H9 (cell line): ENCODE results near the gene FRK. TPM values are rescaled to one million over a fixed set of nuclear protein-coding genes. Genes with fewer than 3 reads are reported as not detected.

Experiments
- DNase-seq: peaks from one replicate; pipeline ENCODE4 v3.0.0-alpha.2; 2017
- H2AFZ ChIP-seq: one replicate; pipeline ENCODE4 v1.6.1; 2013; ENCODE audit warnings: mild to moderate bottlenecking, low read length, control low read depth, moderate library complexity
- H2AK5ac ChIP-seq: 2 replicates; pipeline ENCODE4 v1.6.1; 2013; ENCODE audit warnings: low read length, control low read depth, mixed read lengths; ENCODE audit not compliant: insufficient read length
- H2BK120ac ChIP-seq: one replicate; pipeline ENCODE4 v1.6.1; 2013; ENCODE audit warnings: low read depth, mild to moderate bottlenecking, low read length, control low read depth, inconsistent platforms; ENCODE audit not compliant: poor library complexity, severe bottlenecking
- H2BK12ac ChIP-seq: 2 replicates; pipeline ENCODE4 v1.6.1; 2013; ENCODE audit warnings: low read length, control low read depth, mixed read lengths, low read depth; ENCODE audit not compliant: insufficient read length
- H2BK15ac ChIP-seq: 2 replicates; pipeline ENCODE4 v1.6.1; 2013; ENCODE audit warnings: low read depth, low read length, control low read depth
- H2BK20ac ChIP-seq: one replicate; pipeline ENCODE4 v1.6.1; 2013; ENCODE audit warnings: low read depth, mild to moderate bottlenecking, low read length, control low read depth, inconsistent platforms; ENCODE audit not compliant: poor library complexity, severe bottlenecking
- H2BK5ac ChIP-seq: 2 replicates; pipeline ENCODE4 v1.6.1; 2013; ENCODE audit warnings: low read length, control low read depth, mixed read lengths; ENCODE audit not compliant: insufficient read length
- H3K14ac ChIP-seq: 2 replicates; pipeline ENCODE4 v1.6.1; 2013; ENCODE audit warnings: low read length, control low read depth; ENCODE audit not compliant: insufficient read depth
- H3K18ac ChIP-seq: 2 replicates; pipeline ENCODE4 v1.6.1; 2013; ENCODE audit warnings: low read depth, mild to moderate bottlenecking, mixed read lengths, low read length, control low read depth; ENCODE audit not compliant: insufficient read length
- H3K23ac ChIP-seq: 2 replicates; pipeline ENCODE4 v1.6.1; 2013; ENCODE audit warnings: low read length, control low read depth, mixed read lengths, low read depth; ENCODE audit not compliant: insufficient read length
- H3K23me2 ChIP-seq: 2 replicates; pipeline ENCODE4 v1.6.1; 2013; ENCODE audit warnings: low read depth, mild to moderate bottlenecking, mixed read lengths, low read length, control low read depth; ENCODE audit not compliant: insufficient read length, poor library complexity, severe bottlenecking
- H3K27ac ChIP-seq: 2 replicates; pipeline ENCODE4 v1.5.1; 2013; ENCODE audit warnings: low read length, control low read depth, mixed read lengths, low read depth; ENCODE audit not compliant: insufficient read length
- H3K27me3 ChIP-seq: 2 replicates; pipeline ENCODE4 v1.6.1; 2013; ENCODE audit warnings: low read length, control low read depth, inconsistent platforms; ENCODE audit not compliant: insufficient read depth
- H3K4ac ChIP-seq: 2 replicates; pipeline ENCODE4 v1.6.1; 2013; ENCODE audit warnings: low read depth, mild to moderate bottlenecking, control low read depth, inconsistent platforms, low read length, moderate library complexity
- H3K4me1 ChIP-seq: 2 replicates; pipeline ENCODE4 v1.6.1; 2013; ENCODE audit warnings: low read length, control low read depth, inconsistent platforms; ENCODE audit not compliant: insufficient read depth
- H3K4me2 ChIP-seq: 2 replicates; pipeline ENCODE4 v1.6.1; 2013; ENCODE audit warnings: low read length, control low read depth, mixed read lengths; ENCODE audit not compliant: insufficient read length, insufficient read depth
- H3K56ac ChIP-seq: 2 replicates; pipeline ENCODE4 v1.6.1; 2013; ENCODE audit warnings: low read depth, mild to moderate bottlenecking, mixed read lengths, low read length, control low read depth; ENCODE audit not compliant: insufficient read length
- H3K79me1 ChIP-seq: 2 replicates; pipeline ENCODE4 v1.6.1; 2013; ENCODE audit warnings: low read depth, mild to moderate bottlenecking, moderate library complexity, low read length, control low read depth, inconsistent platforms; ENCODE audit not compliant: insufficient read depth, poor library complexity, severe bottlenecking
- H3K79me2 ChIP-seq: 2 replicates; pipeline ENCODE4 v1.6.1; 2013; ENCODE audit warnings: low read length, control low read depth, inconsistent platforms; ENCODE audit not compliant: insufficient read depth
- H3K9ac ChIP-seq: 2 replicates; pipeline ENCODE4 v1.6.1; 2013; ENCODE audit warnings: low read length, control low read depth, mixed read lengths; ENCODE audit not compliant: insufficient read length; ENCODE audit errors: extremely low read depth
- H3K9me3 ChIP-seq: one replicate; pipeline ENCODE4 v1.6.1; 2013; ENCODE audit warnings: low read depth, low read length, inconsistent platforms; ENCODE audit not compliant: control insufficient read depth
- H3T11ph ChIP-seq: one replicate; pipeline ENCODE4 v1.6.1; 2013; ENCODE audit warnings: mild to moderate bottlenecking, low read length, control low read depth, inconsistent platforms
- H4K20me1 ChIP-seq: one replicate; pipeline ENCODE4 v1.6.1; 2013; ENCODE audit not compliant: control insufficient read depth, insufficient read length, insufficient read depth
- H4K5ac ChIP-seq: 2 replicates; pipeline ENCODE4 v1.6.1; 2013; ENCODE audit warnings: low read depth, mild to moderate bottlenecking, mixed read lengths, low read length, control low read depth; ENCODE audit not compliant: insufficient read length
- H4K8ac ChIP-seq: replicated peaks from 2 replicates; pipeline ENCODE4 v1.6.1; 2013; ENCODE audit warnings: low read length, control low read depth, mixed read lengths, low read depth; ENCODE audit not compliant: insufficient read length
- H4K91ac ChIP-seq: 2 replicates; pipeline ENCODE4 v1.6.1; 2013; ENCODE audit warnings: low read depth, mild to moderate bottlenecking, moderate library complexity, mixed read lengths, low read length, control low read depth; ENCODE audit not compliant: insufficient read length
- H3K27ac Mint-ChIP-seq, 3 experiments: 2 replicates in 2 of 3; 3 replicates in 1 of 3; pipeline ENCODE4 v1.8.0; 2020 to 2021; ENCODE audit warnings: mixed read lengths in 3 of 3, mild to moderate bottlenecking in 1 of 3, moderate library complexity in 1 of 3
- H3K27me3 Mint-ChIP-seq: 2 replicates; pipeline ENCODE4 v1.8.0; 2021; ENCODE audit warnings: low read depth, mild to moderate bottlenecking, moderate library complexity, mixed read lengths
- H3K36me3 Mint-ChIP-seq, 3 experiments: 2 replicates in 2 of 3; 3 replicates in 1 of 3; pipeline ENCODE4 v1.8.0; 2020 to 2021; ENCODE audit warnings: low read depth in 3 of 3, mixed read lengths in 3 of 3; ENCODE audit not compliant: insufficient read depth in 1 of 3
- H3K4me1 Mint-ChIP-seq, 2 experiments: 2 replicates each; pipeline ENCODE4 v1.8.0; 2020; ENCODE audit warnings: mixed read lengths in 2 of 2
- H3K4me3 Mint-ChIP-seq, 2 experiments: 2 replicates in 1 of 2; 3 replicates in 1 of 2; pipeline ENCODE4 v1.8.0; 2020 to 2021; ENCODE audit warnings: mild to moderate bottlenecking in 2 of 2, mixed read lengths in 2 of 2, moderate library complexity in 1 of 2
- H3K9me3 Mint-ChIP-seq, 2 experiments: 2 replicates in 1 of 2; 3 replicates in 1 of 2; pipeline ENCODE4 v1.8.0; 2020; ENCODE audit warnings: mild to moderate bottlenecking in 2 of 2, mixed read lengths in 2 of 2, moderate library complexity in 1 of 2
- WGBS: extraction: QIAGEN DNeasy Blood & Tissue Kit; methylation state at CpG from one replicate; pipeline ENCODE4 v1.1.7; 2013; ENCODE audit warnings: missing lambda C conversion rate, low lambda C conversion rate, mixed read lengths; ENCODE audit not compliant: insufficient read length; ENCODE audit errors: extremely low coverage; 5-methylcytosine and 5-hydroxymethylcytosine counted together
- total RNA-seq: library from RNA; stranded (reverse); gene quantifications from 2 replicates; pipeline ENCODE4 v1.2.1, GENCODE V29; 2021
- TF ChIP-seq, protein P1 (sequence below): fragments of 200-600 bp; sonication (generic); conservative IDR thresholded peaks from 3 replicates; pipeline ENCODE4 v1.8.0; 2021; ENCODE audit warnings: antibody characterized with exemption, mild to moderate bottlenecking

FRK gene
- total RNA-seq, 1 experiment from 2014 or later, result 0.15 TPM

DNA sequence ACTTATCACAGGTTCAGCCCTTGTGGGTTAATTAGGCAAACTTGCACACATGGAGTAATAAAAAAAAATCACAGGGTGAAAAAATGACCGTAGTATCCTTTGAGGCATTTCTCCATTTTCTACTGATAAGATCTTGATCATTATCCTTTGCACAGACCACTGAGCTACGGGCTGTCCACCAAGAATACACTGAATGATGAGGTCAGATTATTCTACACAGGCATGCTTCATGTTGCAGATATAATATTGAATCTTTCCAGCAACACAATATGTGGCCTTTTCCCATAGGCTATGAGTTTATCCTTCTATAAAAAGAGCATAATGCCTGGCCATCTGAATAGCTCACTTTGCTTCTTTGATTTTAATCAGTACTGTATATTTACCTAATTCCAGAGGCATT lies 168.9 kb downstream of the FRK start:
- Histone ChIP-seq H3K23ac (no peak overlapping the region), H3K23me2 (no peaks in the 10 kb centered on the region), H2BK12ac (no peak overlapping the region), H3K18ac (no peak overlapping the region), H3K9me3 (no peaks in the 10 kb centered on the region), H3K79me2 (no peaks in the 10 kb centered on the region), H3K27ac (no peak overlapping the region), H3K4ac (no peak overlapping the region), H3K4me2 (no peak overlapping the region), H2BK20ac (no peak overlapping the region), H2BK5ac (no peak overlapping the region), H4K20me1 (no peaks in the 10 kb centered on the region), H3K9ac (no peak overlapping the region), H3K79me1 (no peaks in the 10 kb centered on the region), H2AFZ (no peak overlapping the region), H3K27me3 (no peaks in the 10 kb centered on the region), H3K56ac (no peak overlapping the region), H3T11ph (no peak overlapping the region), H4K8ac (no peak overlapping the region), H3K4me1 (no peaks in the 10 kb centered on the region), H2BK15ac (no peak overlapping the region), H2AK5ac (no peak overlapping the region), H3K14ac (no peak overlapping the region), H2BK120ac (no peak overlapping the region), H4K5ac (no peak overlapping the region), H4K91ac (no peak overlapping the region)
- TF ChIP-seq, protein P1, sequence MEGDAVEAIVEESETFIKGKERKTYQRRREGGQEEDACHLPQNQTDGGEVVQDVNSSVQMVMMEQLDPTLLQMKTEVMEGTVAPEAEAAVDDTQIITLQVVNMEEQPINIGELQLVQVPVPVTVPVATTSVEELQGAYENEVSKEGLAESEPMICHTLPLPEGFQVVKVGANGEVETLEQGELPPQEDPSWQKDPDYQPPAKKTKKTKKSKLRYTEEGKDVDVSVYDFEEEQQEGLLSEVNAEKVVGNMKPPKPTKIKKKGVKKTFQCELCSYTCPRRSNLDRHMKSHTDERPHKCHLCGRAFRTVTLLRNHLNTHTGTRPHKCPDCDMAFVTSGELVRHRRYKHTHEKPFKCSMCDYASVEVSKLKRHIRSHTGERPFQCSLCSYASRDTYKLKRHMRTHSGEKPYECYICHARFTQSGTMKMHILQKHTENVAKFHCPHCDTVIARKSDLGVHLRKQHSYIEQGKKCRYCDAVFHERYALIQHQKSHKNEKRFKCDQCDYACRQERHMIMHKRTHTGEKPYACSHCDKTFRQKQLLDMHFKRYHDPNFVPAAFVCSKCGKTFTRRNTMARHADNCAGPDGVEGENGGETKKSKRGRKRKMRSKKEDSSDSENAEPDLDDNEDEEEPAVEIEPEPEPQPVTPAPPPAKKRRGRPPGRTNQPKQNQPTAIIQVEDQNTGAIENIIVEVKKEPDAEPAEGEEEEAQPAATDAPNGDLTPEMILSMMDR, result no peak
- Mint-ChIP-seq H3K4me1 (no peaks in the 10 kb centered on the region), H3K36me3 (no peaks in the 10 kb centered on the region; a peak in 1 of 7 replicates), H3K27ac (no peak overlapping the region), H3K27me3 (no peaks in the 10 kb centered on the region), H3K4me3 (no peak overlapping the region), H3K9me3 (no peaks in the 10 kb centered on the region)
- DNase-seq, result no peak
- no CpG with 5 or more reads among the region's 2 CpGs for WGBS
